ENCODE data around the gene SLC27A2. TPM values are rescaled to one million over a fixed set of nuclear protein-coding genes. Genes with fewer than 3 reads are reported as not detected.

The SLC27A2 gene
- total RNA-seq, 4 donors from 2014 or later, result 0.29 to 0.69 (median 0.46) TPM; not detected in 1

- ATAC-seq (no peak), DNase-seq (no peak)
- in situ Hi-C loops (cut with MboI; ENCODE audit: low sequenced_read_pairs in 4 of 4) (no loop called here), intact Hi-C loops (cut with DNase I; ENCODE audit: low total_unique reads) (no loop called here)
- no peaks in the 10 kb centered on the region for H3K4me1 ChIP-seq
- no peaks in the 10 kb centered on the region for H3K9me3 ChIP-seq
- no peak overlapping the region for H3K4me3 ChIP-seq
- no peak overlapping the region for H3K27ac ChIP-seq
- H3K27me3 ChIP-seq, result no peaks in the 10 kb centered on the region
- TF ChIP-seq CTCF (IDR thresholded peaks at IDR 0.05 in 4 of 5, conservative IDR thresholded peaks at IDR 0.05 in 1 of 5) (no peak), POLR2A (IDR thresholded peaks at IDR 0.05) (no peak)
- H3K36me3 ChIP-seq, result no peaks in the 10 kb centered on the region
These were observed 37.8 kb downstream of the SLC27A2 start for GRCh38 chr15:50219820-50220219.

DNA sequence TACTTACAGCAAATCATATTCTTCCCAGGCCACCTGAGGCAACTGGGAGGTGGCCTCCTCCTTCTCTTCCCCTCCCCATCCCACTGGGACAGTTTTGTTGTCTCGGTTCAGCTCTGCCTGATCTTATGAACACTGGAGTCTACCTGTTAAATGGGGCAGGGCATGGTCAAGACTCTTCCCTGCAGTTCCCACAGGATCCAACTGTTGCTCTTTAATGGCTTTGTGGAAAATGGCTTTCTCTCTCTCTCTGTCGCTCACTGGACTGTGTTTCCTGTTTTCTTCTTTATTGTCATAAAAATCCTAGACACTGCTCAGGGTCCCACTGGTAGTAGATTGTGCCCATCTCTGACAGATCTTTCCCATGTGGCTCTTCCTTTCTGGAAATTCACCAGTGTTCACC lies 40.2 kb downstream of the SLC27A2 start:
- Histone ChIP-seq H3K27me3 (no peaks in the 10 kb centered on the region), H3K27ac (no peak overlapping the region), H3K4me1 (no peaks in the 10 kb centered on the region), H3K9me3 (no peaks in the 10 kb centered on the region), H3K36me3 (no peaks in the 10 kb centered on the region), H3K4me3 (no peak overlapping the region)
- intact Hi-C loops (cut with DNase I; ENCODE audit: low total_unique reads) (no loop called here), in situ Hi-C loops (cut with MboI; ENCODE audit: low sequenced_read_pairs in 4 of 4) (no loop called here)
- TF ChIP-seq POLR2A (IDR thresholded peaks at IDR 0.05), result no peak
- TF ChIP-seq CTCF (IDR thresholded peaks at IDR 0.05 in 4 of 5, conservative IDR thresholded peaks at IDR 0.05 in 1 of 5), result no peak
- ATAC-seq (no peak), DNase-seq (no peak)

GRCh38 chr15:50224606-50225005 lies 42.6 kb downstream of the SLC27A2 start:
- Histone ChIP-seq H3K9me3 (no peaks in the 10 kb centered on the region), H3K4me3 (no peak overlapping the region), H3K27me3 (no peaks in the 10 kb centered on the region), H3K4me1 (no peaks in the 10 kb centered on the region), H3K36me3 (no peaks in the 10 kb centered on the region), H3K27ac (no peak overlapping the region)
- ATAC-seq (no peak), DNase-seq (no peak)
- intact Hi-C loops (cut with DNase I; ENCODE audit: low total_unique reads), result no loop called here
- TF ChIP-seq POLR2A (IDR thresholded peaks at IDR 0.05) (no peak), CTCF (IDR thresholded peaks at IDR 0.05 in 4 of 5, conservative IDR thresholded peaks at IDR 0.05 in 1 of 5) (no peak)
- in situ Hi-C loops (cut with MboI; ENCODE audit: low sequenced_read_pairs in 4 of 4), result no loop called here

DNA sequence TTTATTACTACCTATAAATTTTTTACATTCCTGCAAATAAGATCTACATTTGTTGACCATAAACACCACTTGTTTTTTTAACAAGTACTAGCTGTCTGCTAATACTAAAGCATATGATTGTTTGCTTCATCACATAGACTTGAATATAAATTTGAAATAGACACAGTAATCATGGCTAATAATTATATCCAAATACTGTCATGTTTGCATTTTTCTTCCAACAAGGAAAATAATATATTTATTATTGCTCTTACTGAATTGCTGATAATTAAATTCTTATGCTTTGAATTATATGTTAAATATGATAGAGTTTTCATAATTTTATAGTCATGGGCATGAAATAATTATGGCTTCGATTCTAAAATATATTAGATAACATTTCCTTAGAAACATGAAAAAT lies 43.1 kb downstream of the SLC27A2 start:
- intact Hi-C loops (cut with DNase I; ENCODE audit: low total_unique reads), result no loop called here
- no peak for DNase-seq
- no peak for ATAC-seq
- TF ChIP-seq POLR2A (IDR thresholded peaks at IDR 0.05) (no peak), CTCF (IDR thresholded peaks at IDR 0.05 in 4 of 5, conservative IDR thresholded peaks at IDR 0.05 in 1 of 5) (no peak)
- Histone ChIP-seq H3K36me3 (no peaks in the 10 kb centered on the region), H3K9me3 (no peaks in the 10 kb centered on the region), H3K4me3 (no peak overlapping the region), H3K27ac (no peak overlapping the region), H3K4me1 (no peaks in the 10 kb centered on the region), H3K27me3 (no peaks in the 10 kb centered on the region)
- in situ Hi-C loops (cut with MboI; ENCODE audit: low sequenced_read_pairs in 4 of 4), result no loop called here

GRCh38 chr15:50225938-50226337 lies 43.9 kb downstream of the SLC27A2 start:
- no peak overlapping the region for H3K4me3 ChIP-seq
- no peaks in the 10 kb centered on the region for H3K4me1 ChIP-seq
- ATAC-seq, result no peak
- in situ Hi-C loops (cut with MboI; ENCODE audit: low sequenced_read_pairs in 4 of 4), result no loop called here
- intact Hi-C loops (cut with DNase I; ENCODE audit: low total_unique reads), result no loop called here
- H3K27me3 ChIP-seq, result no peaks in the 10 kb centered on the region
- H3K27ac ChIP-seq, result no peak overlapping the region
- H3K36me3 ChIP-seq, result no peaks in the 10 kb centered on the region
- DNase-seq, result no peak
- TF ChIP-seq CTCF (IDR thresholded peaks at IDR 0.05 in 4 of 5, conservative IDR thresholded peaks at IDR 0.05 in 1 of 5) (no peak), POLR2A (IDR thresholded peaks at IDR 0.05) (no peak)
- H3K9me3 ChIP-seq, result no peaks in the 10 kb centered on the region
